Measurements from ENCODE around the gene FKBP4.

- TF ChIP-seq CTCF (IDR thresholded peaks at IDR 0.05) (no peak), POLR2A (IDR thresholded peaks at IDR 0.05) (no peak)
These were observed 24.8 kb upstream of the FKBP4 start for GRCh38 chr12:2769866-2770533.

Measured in stomach (tissue), 4 donors.